ENCODE results near the gene NME9. TPM values are rescaled to one million over a fixed set of nuclear protein-coding genes. Genes with fewer than 3 reads are reported as not detected.
A peak's percentile ranks its signal among the peaks of the same experiment; 100 is the strongest.
"Not testable (repeated sequence)": the region's sequence is repeated elsewhere in the genome, so short reads cannot be mapped to it uniquely, and the experiment has no call there.

Gene NME9
- polyA plus RNA-seq (ENCODE audit: insufficient read length in 3 of 3) = 1 to 10 TPM; 2.0 to 2.7 (median 2.4) TPM

GRCh38 chr3:138329127-138329983 is at the start of gene NME9:
Gene NME9, minus strand, starts transcription at chr3:138329851. Its CDS starts 516 bp downstream, at chr3:138329335.
- DNase-seq (ENCODE audit: low read depth in 3 of 3, low spot score in 2 of 3) = peak in 2 of 3 donors; percentile 59 to 74

GRCh38 chr3:138378990-138379389 is 49.3 kb upstream of the NME9 start:
- DNase-seq (ENCODE audit: low read depth in 3 of 3, low spot score in 2 of 3) = no peak

GRCh38 chr3:138378331-138378730 is 48.7 kb upstream of the NME9 start:
- no peak for DNase-seq (ENCODE audit: low read depth in 3 of 3, low spot score in 2 of 3)

- DNase-seq (ENCODE audit: low read depth in 3 of 3, low spot score in 2 of 3) = no peak
These were observed 48.2 kb upstream of the NME9 start for GRCh38 chr3:138377804-138378203.

- DNase-seq (ENCODE audit: low read depth in 3 of 3, low spot score in 2 of 3) = not testable (repeated sequence)
These were observed 47.6 kb upstream of the NME9 start for GRCh38 chr3:138377212-138377611.

- DNase-seq (ENCODE audit: low read depth in 3 of 3, low spot score in 2 of 3) = no peak
These were observed 47.0 kb upstream of the NME9 start for GRCh38 chr3:138376663-138377062.

GRCh38 chr3:138375447-138375846 is 45.8 kb upstream of the NME9 start:
- no peak for DNase-seq (ENCODE audit: low read depth in 3 of 3, low spot score in 2 of 3)

GRCh38 chr3:138374573-138375134 is 45.0 kb upstream of the NME9 start:
- DNase-seq (ENCODE audit: low read depth in 3 of 3, low spot score in 2 of 3) = no peak

GRCh38 chr3:138373736-138374094 is 44.1 kb upstream of the NME9 start:
- DNase-seq (ENCODE audit: low read depth in 3 of 3, low spot score in 2 of 3) = no peak

- DNase-seq (ENCODE audit: low read depth in 3 of 3, low spot score in 2 of 3) = no peak
These were observed 43.6 kb upstream of the NME9 start for GRCh38 chr3:138373087-138373735.

GRCh38 chr3:138371070-138371965 is 41.7 kb upstream of the NME9 start:
- DNase-seq (ENCODE audit: low read depth in 3 of 3, low spot score in 2 of 3) = no peak

- DNase-seq (ENCODE audit: low read depth in 3 of 3, low spot score in 2 of 3) = no peak
These were observed 40.7 kb upstream of the NME9 start for GRCh38 chr3:138370321-138370720.

- no peak for DNase-seq (ENCODE audit: low read depth in 3 of 3, low spot score in 2 of 3)
These were observed 39.7 kb upstream of the NME9 start for GRCh38 chr3:138369151-138369900.

- no peak for DNase-seq (ENCODE audit: low read depth in 3 of 3, low spot score in 2 of 3)
These were observed 38.3 kb upstream of the NME9 start for GRCh38 chr3:138367911-138368310.

- no peak for DNase-seq (ENCODE audit: low read depth in 3 of 3, low spot score in 2 of 3)
These were observed 37.7 kb upstream of the NME9 start for GRCh38 chr3:138367326-138367850.

- no peak for DNase-seq (ENCODE audit: low read depth in 3 of 3, low spot score in 2 of 3)
These were observed 36.5 kb upstream of the NME9 start for GRCh38 chr3:138366006-138366759.

- no peak for DNase-seq (ENCODE audit: low read depth in 3 of 3, low spot score in 2 of 3)
These were observed 35.6 kb upstream of the NME9 start for GRCh38 chr3:138365253-138365555.

GRCh38 chr3:138364356-138365252 is 35.0 kb upstream of the NME9 start:
- DNase-seq (ENCODE audit: low read depth in 3 of 3, low spot score in 2 of 3) = no peak
